GM13976 (cell line): ENCODE data around the gene SAMD4B.

Experiments
- DNase-seq: peaks from one replicate; pipeline ENCODE4 v3.0.0; 2012; ENCODE audit warnings: low spot score
- CTCF ChIP-seq: IDR thresholded peaks from 2 replicates; pipeline ENCODE4 v1.5.1; 2012; ENCODE audit warnings: borderline replicate concordance, mild to moderate bottlenecking; ENCODE audit not compliant: insufficient read depth; ENCODE audit errors: extremely low read depth, missing control alignments, control extremely low read depth
- in situ Hi-C: fragments of 300-500 bp; cut with MboI; formaldehyde crosslinking; loops from one replicate; pipeline ENCODE4 v1.12.0; 2022; ENCODE audit warnings: low sequenced_read_pairs, mixed read lengths, inconsistent platforms; ENCODE audit not compliant: unreplicated experiment

Gene SAMD4B

DNA sequence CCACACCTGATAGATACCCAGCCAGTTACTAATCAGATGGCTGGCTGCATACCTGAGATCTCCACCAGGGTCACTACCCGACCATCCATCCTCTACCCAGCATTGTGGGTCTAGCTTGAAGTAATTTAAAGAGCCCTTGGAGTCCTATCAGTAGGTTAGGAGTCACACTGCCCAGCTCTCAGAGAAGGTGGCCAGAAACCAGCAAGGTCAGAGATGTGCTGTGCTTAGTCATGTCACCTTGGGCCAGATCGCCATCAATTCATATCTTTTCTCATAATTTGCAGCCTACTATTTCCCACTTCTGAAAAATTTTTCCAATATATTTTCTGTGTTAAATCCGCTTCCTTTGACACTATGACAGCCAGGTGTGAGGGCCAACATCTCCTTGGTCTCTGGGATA is 13.9 kb downstream of the SAMD4B start:
- DNase-seq, result no peak
- TF ChIP-seq CTCF, result no peak

GRCh38 chr19:39356647-39357046 is 14.4 kb downstream of the SAMD4B start:
- in situ Hi-C loops, result no loop called here
- no peak for TF ChIP-seq CTCF
- DNase-seq, result no peak

More for the DNA sequence above, 13.9 kb downstream of the SAMD4B start:
- in situ Hi-C loops, result no loop called here

- no peak for DNase-seq
- TF ChIP-seq CTCF, result no peak
- in situ Hi-C loops, result no loop called here
Observed at GRCh38 chr19:39359026-39359425, 16.8 kb downstream of the SAMD4B start.

- no peak for TF ChIP-seq CTCF
- no peak for DNase-seq
- in situ Hi-C loops, result no loop called here
Observed at GRCh38 chr19:39360599-39360998, 18.4 kb downstream of the SAMD4B start.

DNA sequence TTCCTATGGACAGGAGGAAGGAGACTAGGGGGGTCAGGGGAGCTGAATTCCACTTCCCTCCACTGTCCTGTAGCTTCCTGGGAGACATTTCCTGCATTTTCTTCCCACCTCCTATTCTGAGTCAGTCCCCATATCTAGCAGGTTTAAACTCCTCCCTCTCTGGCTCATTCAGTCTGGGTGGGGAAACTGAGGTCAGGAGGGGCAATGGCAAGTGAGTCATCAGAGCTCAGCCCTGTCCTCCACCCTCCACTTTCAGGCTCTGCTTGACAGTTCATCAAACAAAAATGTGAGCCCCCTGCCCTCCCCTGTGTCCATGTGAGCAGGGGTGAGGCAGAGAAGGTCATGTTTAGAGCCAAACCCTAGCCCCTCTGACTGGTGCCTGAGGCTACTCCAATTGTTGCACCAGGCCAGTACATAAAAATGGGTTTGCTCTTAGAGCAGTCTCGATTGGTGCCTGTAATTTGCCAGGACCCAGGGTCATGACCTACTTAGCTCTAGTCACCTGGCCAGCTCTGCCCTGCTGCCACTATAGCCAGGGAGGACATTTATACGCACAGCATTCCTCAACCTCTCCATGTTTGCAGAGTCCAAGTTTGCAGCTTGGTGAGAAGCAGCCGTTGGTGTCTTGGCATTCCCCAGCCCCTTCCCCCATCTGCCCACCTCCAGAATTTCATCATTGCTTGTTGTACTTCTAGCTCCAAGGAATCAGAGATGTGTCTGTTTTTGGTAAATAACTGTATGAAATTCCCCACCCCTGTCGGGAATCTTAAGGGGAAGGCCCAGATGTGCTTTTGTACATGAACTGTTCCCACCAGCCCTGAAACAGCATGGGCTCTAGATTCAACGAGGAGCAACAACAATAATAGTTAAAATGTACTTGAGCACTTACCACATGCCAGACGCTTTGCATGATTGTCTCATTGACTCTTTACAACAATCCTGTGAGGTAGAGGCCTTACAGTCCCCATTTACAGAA is 20.7 kb downstream of the SAMD4B start:
- no peak for TF ChIP-seq CTCF
- no peak for DNase-seq
- in situ Hi-C loops, result no loop called here

DNA sequence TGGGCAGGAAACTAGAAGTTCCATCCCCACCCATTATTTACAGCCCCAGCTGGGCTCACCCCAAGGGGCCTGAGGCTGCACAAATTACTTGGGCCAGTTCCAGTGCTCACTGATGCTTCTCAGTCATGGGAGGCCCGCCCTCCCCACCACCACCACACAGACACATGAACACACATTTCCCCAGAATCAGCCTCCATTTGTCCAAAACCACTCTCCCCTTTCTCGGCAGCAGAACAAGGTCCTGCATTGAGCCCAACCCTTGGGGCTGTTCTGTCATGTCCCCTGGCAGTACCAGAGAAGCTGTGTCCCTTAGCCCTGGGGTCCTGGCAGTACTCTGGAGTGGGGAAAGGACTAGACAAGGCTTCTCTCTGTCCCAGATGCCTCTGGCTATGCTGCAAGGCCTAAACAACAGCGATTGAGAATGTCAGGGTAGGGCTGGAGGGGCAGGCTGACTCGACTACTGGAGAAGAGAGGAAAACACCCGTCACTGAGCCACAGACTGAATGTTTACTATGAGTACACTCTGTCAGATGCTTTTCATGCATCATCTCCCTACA is 21.8 kb downstream of the SAMD4B start:
- DNase-seq, result no peak
- in situ Hi-C loops, result no loop called here
- no peak for TF ChIP-seq CTCF
